IMR-90 (cell line): ENCODE data around the gene CPSF2. TPM values are rescaled to one million over a fixed set of nuclear protein-coding genes. Genes with fewer than 3 reads are reported as not detected.
A peak's percentile ranks its signal among the peaks of the same experiment; 100 is the strongest.

Experiments
- ATAC-seq: fragments of 200-7000 bp; cut with Tn5 transposase; 2 replicates; pipeline ENCODE4 v1.9.1; 2020; ENCODE audit warnings: low read depth, mild to moderate bottlenecking, moderate library complexity
- Bru-seq: library from RNA; stranded (reverse); fragments of 400-500 nt; gene quantifications from one replicate; lab custom pipeline; 2021; lab: Mats Ljungman, UMichigan
- BruChase-seq, 2 experiments: library from RNA; stranded (reverse); fragments of 400-500 nt; gene quantifications; one replicate each; lab custom pipeline; 2021; lab: Mats Ljungman, UMichigan
- BruUV-seq: library from RNA; stranded (reverse); fragments of 400-500 nt; replicated peaks from 2 replicates; lab custom pipeline; 2021; lab: Mats Ljungman, UMichigan
- CTCF ChIA-PET: fragments of 300-600 bp; formaldehyde crosslinking; extraction: SDS; loops from one replicate; lab custom pipeline; 2021; ENCODE audit warnings: antibody characterized with exemption; lab: Yijun Ruan, JAX
- POLR2A ChIA-PET: fragments of 300-600 bp; sonication (Branson Sonifier 250); formaldehyde crosslinking; loops from one replicate; lab custom pipeline; 2022; ENCODE audit warnings: antibody characterized with exemption; ENCODE audit not compliant: unreplicated experiment; lab: Charles Lee
- DNase-seq: peaks from one replicate; pipeline ENCODE4 v3.0.0; 2013
- H2AFZ ChIP-seq: replicated peaks from 2 replicates; pipeline ENCODE3; 2013; ENCODE audit warnings: low read length, mild to moderate bottlenecking; ENCODE audit not compliant: poor library complexity
- H2AK5ac ChIP-seq: 2 replicates; pipeline ENCODE4 v1.6.1; 2013; ENCODE audit warnings: low read depth, low read length, inconsistent platforms
- H2AK9ac ChIP-seq: replicated peaks from 2 replicates; pipeline ENCODE3; 2013; ENCODE audit warnings: mild to moderate bottlenecking, low read depth, low read length, moderate library complexity; ENCODE audit not compliant: poor library complexity
- H2BK120ac ChIP-seq: 2 replicates; pipeline ENCODE4 v1.6.1; 2013; ENCODE audit warnings: low read depth, low read length, inconsistent platforms
- H2BK15ac ChIP-seq: 3 replicates; pipeline ENCODE4 v1.6.1; 2013; ENCODE audit warnings: low read depth, low read length, inconsistent platforms
- H2BK20ac ChIP-seq: 2 replicates; pipeline ENCODE4 v1.6.1; 2013; ENCODE audit warnings: low read depth, mild to moderate bottlenecking, inconsistent platforms, low read length, moderate library complexity
- H2BK5ac ChIP-seq: 2 replicates; pipeline ENCODE4 v1.6.1; 2013; ENCODE audit warnings: mild to moderate bottlenecking, low read depth, low read length, inconsistent platforms; ENCODE audit not compliant: poor library complexity, severe bottlenecking
- H3K14ac ChIP-seq: replicated peaks from 2 replicates; pipeline ENCODE4 v1.6.1; 2013; ENCODE audit warnings: low read depth, low read length, inconsistent platforms
- H3K18ac ChIP-seq: 2 replicates; pipeline ENCODE4 v1.6.1; 2013; ENCODE audit warnings: low read depth, low read length, control low read depth
- H3K23ac ChIP-seq: 2 replicates; pipeline ENCODE4 v1.6.1; 2013; ENCODE audit warnings: low read depth, low read length, inconsistent platforms
- H3K27ac ChIP-seq: 2 replicates; pipeline ENCODE4 v1.5.1; 2013; ENCODE audit warnings: mild to moderate bottlenecking, control low read depth, low read length; ENCODE audit not compliant: insufficient read depth
- H3K27me3 ChIP-seq: 2 replicates; pipeline ENCODE4 v1.6.1; 2013; ENCODE audit warnings: low read length; ENCODE audit not compliant: control insufficient read depth, insufficient read depth
- H3K36me3 ChIP-seq: 2 replicates; pipeline ENCODE4 v1.6.1; 2013; ENCODE audit warnings: low read length, mixed read lengths; ENCODE audit not compliant: control insufficient read depth, insufficient read depth
- H3K4ac ChIP-seq: 2 replicates; pipeline ENCODE4 v1.6.1; 2013; ENCODE audit warnings: low read depth, low read length, inconsistent platforms
- H3K4me1 ChIP-seq: 2 replicates; pipeline ENCODE4 v1.6.1; 2013; ENCODE audit warnings: low read length, mixed read lengths; ENCODE audit not compliant: control insufficient read depth, insufficient read depth
- H3K4me2 ChIP-seq: 2 replicates; pipeline ENCODE4 v1.6.1; 2013; ENCODE audit warnings: low read depth, mild to moderate bottlenecking, control low read depth, low read length, moderate library complexity
- H3K4me3 ChIP-seq: 2 replicates; pipeline ENCODE4 v1.5.1; 2013; ENCODE audit warnings: low read depth, mild to moderate bottlenecking, control low read depth, low read length, moderate library complexity; ENCODE audit not compliant: insufficient read depth
- H3K56ac ChIP-seq: 2 replicates; pipeline ENCODE4 v1.6.1; 2013; ENCODE audit warnings: low read length, inconsistent platforms; ENCODE audit not compliant: insufficient read depth; ENCODE audit errors: extremely low read depth
- H3K79me1 ChIP-seq, 2 experiments: 2 replicates each; pipeline ENCODE4 v1.6.1; 2013; ENCODE audit warnings: low read length in 2 of 2, inconsistent platforms in 1 of 2, low read depth in 1 of 2
- H3K9ac ChIP-seq: 2 replicates; pipeline ENCODE4 v1.6.1; 2013; ENCODE audit warnings: low read depth, low read length, control low read depth
- H3K9me1 ChIP-seq: 2 replicates; pipeline ENCODE4 v1.6.1; 2013; ENCODE audit warnings: low read length, inconsistent platforms; ENCODE audit not compliant: insufficient read depth
- H3K9me3 ChIP-seq: 2 replicates; pipeline ENCODE4 v1.6.1; 2013; ENCODE audit warnings: low read length; ENCODE audit not compliant: control insufficient read depth, insufficient read depth
- H4K20me1 ChIP-seq: 2 replicates; pipeline ENCODE4 v1.6.1; 2013; ENCODE audit warnings: low read length, inconsistent platforms; ENCODE audit not compliant: insufficient read depth
- H4K5ac ChIP-seq: 2 replicates; pipeline ENCODE4 v1.6.1; 2013; ENCODE audit warnings: mild to moderate bottlenecking, low read depth, low read length, control low read depth
- H4K8ac ChIP-seq, 2 experiments: 2 replicates each; pipeline ENCODE4 v1.6.1; 2013; ENCODE audit warnings: low read depth in 2 of 2, low read length in 2 of 2, control low read depth in 1 of 2, inconsistent platforms in 1 of 2
- H4K91ac ChIP-seq: 2 replicates; pipeline ENCODE4 v1.6.1; 2013; ENCODE audit warnings: low read depth, low read length, inconsistent platforms; ENCODE audit not compliant: insufficient read depth
- BHLHE40 ChIP-seq: fragments of 150-350 bp; IDR thresholded peaks from 2 replicates; pipeline ENCODE4 v1.6.1; 2016; ENCODE audit warnings: mild to moderate bottlenecking, low read depth, low read length
- CHD1 ChIP-seq: IDR thresholded peaks from 2 replicates; pipeline ENCODE4 v1.6.1; 2012; ENCODE audit warnings: low read depth, low read length, improper control_type of control experiment
- FOS ChIP-seq: fragments of 150-350 bp; IDR thresholded peaks from 2 replicates; pipeline ENCODE4 v1.6.1; 2016; ENCODE audit warnings: low read depth, low read length
- MAFK ChIP-seq: IDR thresholded peaks from 2 replicates; pipeline ENCODE4 v1.6.1; 2012; ENCODE audit warnings: low read depth, low read length, improper control_type of control experiment
- MAZ ChIP-seq: IDR thresholded peaks from 2 replicates; pipeline ENCODE4 v1.6.1; 2012; ENCODE audit warnings: low read depth, mild to moderate bottlenecking, low read length, improper control_type of control experiment, moderate library complexity, borderline replicate concordance
- MXI1 ChIP-seq: IDR thresholded peaks from 2 replicates; pipeline ENCODE4 v1.6.1; 2012; ENCODE audit warnings: low read depth, mild to moderate bottlenecking, low read length, moderate library complexity, borderline replicate concordance
- NFE2L2 ChIP-seq: fragments of 150-350 bp; IDR thresholded peaks from 2 replicates; pipeline ENCODE4 v1.6.1; 2016; ENCODE audit warnings: low read depth, mild to moderate bottlenecking, low read length
- POLR2A ChIP-seq: IDR thresholded peaks from 2 replicates; pipeline ENCODE4 v1.6.1; 2012; ENCODE audit warnings: mild to moderate bottlenecking, low read depth, low read length
- RCOR1 ChIP-seq: IDR thresholded peaks from 2 replicates; pipeline ENCODE4 v1.6.1; 2012; ENCODE audit warnings: mild to moderate bottlenecking, low read length, improper control_type of control experiment; ENCODE audit not compliant: insufficient replicate concordance
- RFX5 ChIP-seq: IDR thresholded peaks from 2 replicates; pipeline ENCODE4 v1.8.0; 2012; ENCODE audit warnings: low read depth, mild to moderate bottlenecking, low read length, moderate library complexity
- WGBS, 2 experiments: methylation state at CpG; one replicate each; pipeline versions ENCODE4 v1.1.5 to v1.1.7; 2013; ENCODE audit warnings: missing lambda C conversion rate in 2 of 2; ENCODE audit not compliant: insufficient read length in 1 of 2; ENCODE audit errors: extremely low coverage in 2 of 2; 5-methylcytosine and 5-hydroxymethylcytosine counted together
- dilution Hi-C: fragments of 300-500 bp; cut with HindIII; formaldehyde crosslinking; loops from one replicate; pipeline ENCODE4 v1.14.3; 2018; ENCODE audit warnings: low sequenced_read_pairs; ENCODE audit not compliant: unreplicated experiment
- in situ Hi-C: fragments of 300-500 bp; cut with MboI; formaldehyde crosslinking; loops from 3 replicates; pipeline ENCODE4 v1.14.3; 2019; ENCODE audit warnings: low sequenced_read_pairs, inconsistent platforms, mixed read lengths
- intact Hi-C: fragments of 100-400 bp; cut with micrococcal nuclease; formaldehyde crosslinking; loops from 2 replicates; pipeline ENCODE4 v1.10.0; 2022
- long read RNA-seq: library from polyadenylated mRNA; unstranded; transcript quantifications from one replicate; pipeline ENCODE4 v2.0.0, GENCODE V29; 2021; ENCODE audit not compliant: unreplicated experiment
- polyA plus RNA-seq, 3 experiments: library from polyadenylated mRNA; depleted of rRNA; stranded (reverse); fragments of >200 nt; gene quantifications; 2 replicates each; pipeline ENCODE4 v1.2.3, GENCODE V29; 2012; ENCODE audit warnings: low replicate concordance in 1 of 3
- total RNA-seq: library from RNA; depleted of rRNA; stranded (reverse); fragments of >200 nt; gene quantifications from 2 replicates; pipeline ENCODE4 v1.2.3, GENCODE V29; 2012; rRNA removed
- TF ChIP-seq, protein P1 (sequence below): conservative IDR thresholded peaks from 2 replicates; pipeline ENCODE4 v1.5.1; 2012; ENCODE audit warnings: mild to moderate bottlenecking, low read depth, low read length, improper control_type of control experiment
- TF ChIP-seq, protein P2 (sequence below): fragments of 150-350 bp; IDR thresholded peaks from 2 replicates; pipeline ENCODE4 v1.6.1; 2016; ENCODE audit warnings: low read depth, mild to moderate bottlenecking, low read length, moderate library complexity, borderline replicate concordance

CPSF2 gene
- total RNA-seq (30.6 and 51.7 TPM in 2 replicates), polyA plus RNA-seq (2012; rRNA removed) (13.6 and 18.5 TPM in 2 replicates), Bru-seq, nascent RNA (percentile 77 among the genes with signal in this experiment), BruChase-seq, experiment 1, labeled RNA remaining after a 6-hour chase (percentile 90 among the genes with signal in this experiment), BruChase-seq, experiment 2, labeled RNA remaining after a 2-hour chase (percentile 87 among the genes with signal in this experiment)
- polyA plus RNA-seq (2012; cell fraction: cytosol; rRNA removed) = 1.8 and 4.9 TPM in 2 replicates
- polyA plus RNA-seq (2012; cell fraction: nucleus; rRNA removed; ENCODE audit: low replicate concordance) = 1.9 and 8.6 TPM in 2 replicates
- long read RNA-seq, full-length matches to known transcripts = 13 of 31 reads
- long read RNA-seq, partial matches to known transcripts = 10 of 31 reads
- long read RNA-seq, other reads (novel, unspliced or antisense) = 8 of 31 reads

- Histone ChIP-seq H3K4me3 (peak within 1 kb of the TSS; percentile 95), H3K14ac (peak within 1 kb of the TSS; percentile 98), H3K9me1 (no peaks in the 10 kb centered on the region; the same call in 1 of the 2 replicates), H3K4me1 (peaks cover 2% of the 10 kb centered on the region; the same call in 1 of the 2 replicates), H3K4ac (peak within 1 kb of the TSS; percentile 99), H2BK5ac (peak within 1 kb of the TSS; percentile 96), H2AK9ac (peak within 1 kb of the TSS; percentile 97), H3K36me3 (peaks cover 2% of the 10 kb centered on the region), H2AK5ac (peak within 1 kb of the TSS; percentile 92), H2BK120ac (peak within 1 kb of the TSS; percentile 96), H2AFZ (peak within 1 kb of the TSS; percentile 100), H3K18ac (peak within 1 kb of the TSS; percentile 92), H3K23ac (peak within 1 kb of the TSS; percentile 99), H2BK15ac (peak within 1 kb of the TSS; percentile 79; the same call in 1 of the 3 replicates), H3K9ac (peak within 1 kb of the TSS; percentile 97), H3K27me3 (no peaks in the 10 kb centered on the region), H3K56ac (peak within 1 kb of the TSS; percentile 93), H4K20me1 (no peaks in the 10 kb centered on the region; the same call in 1 of the 2 replicates), H4K5ac (peak within 1 kb of the TSS; percentile 93), H3K9me3 (no peaks in the 10 kb centered on the region), H4K8ac (peak within 1 kb of the TSS; percentile 94 to 98), H3K27ac (peak within 1 kb of the TSS; percentile 98), H4K91ac (peak within 1 kb of the TSS; percentile 98), H3K4me2 (peak within 1 kb of the TSS; percentile 89), H3K79me1 (peaks cover 24 to 71% of the 10 kb centered on the region in 2 experiments), H2BK20ac (peak within 1 kb of the TSS; percentile 85)
- intact Hi-C loops (loop anchor here (5.0 kb wide), 1 partner anchor 470 kb away; no protein-coding TSS in a partner anchor), in situ Hi-C loops (loop anchor here (5.0 to 10.0 kb wide), 3 partner anchors 335 to 673 kb away; partner anchors contain the start of gene GOLGA5), dilution Hi-C loops (no loop called here)
- ChIA-PET POLR2A (interaction anchor here (0.6 to 1.7 kb wide), 4 partner anchors 16 to 387 kb away, joined by 3 to 8 read pairs (median 6); partner anchors contain the start of gene ATXN3), CTCF (interaction anchor here (0.6 to 1.4 kb wide), 4 partner anchors 10 to 365 kb away, joined by 3 to 14 read pairs (median 4); partner anchors contain the start of gene ATXN3)
- ATAC-seq (peak; percentile 91), DNase-seq (peak; percentile 72)
- 0% methylated on average over 4 of the region's 55 CpGs; no CpG with 5 or more reads in 1 of the 2 experiments for WGBS, 2 experiments
- BruUV-seq = no TSS peak
- TF ChIP-seq FOS (no peak), MXI1 (0 out of 2 replicates have a peak, but pooled peaks have one; percentile 12), RFX5 (no peak), CHD1 (no peak; the same call in none of the 2 replicates), MAZ (peak; percentile 58; the same call in 1 of the 2 replicates), POLR2A (peak; percentile 96), BHLHE40 (peak; percentile 98), MAFK (no peak; the same call in 1 of the 2 replicates), RCOR1 (no peak), NFE2L2 (no peak)
- TF ChIP-seq, protein P1, sequence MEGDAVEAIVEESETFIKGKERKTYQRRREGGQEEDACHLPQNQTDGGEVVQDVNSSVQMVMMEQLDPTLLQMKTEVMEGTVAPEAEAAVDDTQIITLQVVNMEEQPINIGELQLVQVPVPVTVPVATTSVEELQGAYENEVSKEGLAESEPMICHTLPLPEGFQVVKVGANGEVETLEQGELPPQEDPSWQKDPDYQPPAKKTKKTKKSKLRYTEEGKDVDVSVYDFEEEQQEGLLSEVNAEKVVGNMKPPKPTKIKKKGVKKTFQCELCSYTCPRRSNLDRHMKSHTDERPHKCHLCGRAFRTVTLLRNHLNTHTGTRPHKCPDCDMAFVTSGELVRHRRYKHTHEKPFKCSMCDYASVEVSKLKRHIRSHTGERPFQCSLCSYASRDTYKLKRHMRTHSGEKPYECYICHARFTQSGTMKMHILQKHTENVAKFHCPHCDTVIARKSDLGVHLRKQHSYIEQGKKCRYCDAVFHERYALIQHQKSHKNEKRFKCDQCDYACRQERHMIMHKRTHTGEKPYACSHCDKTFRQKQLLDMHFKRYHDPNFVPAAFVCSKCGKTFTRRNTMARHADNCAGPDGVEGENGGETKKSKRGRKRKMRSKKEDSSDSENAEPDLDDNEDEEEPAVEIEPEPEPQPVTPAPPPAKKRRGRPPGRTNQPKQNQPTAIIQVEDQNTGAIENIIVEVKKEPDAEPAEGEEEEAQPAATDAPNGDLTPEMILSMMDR = no peak
- TF ChIP-seq, protein P2, sequence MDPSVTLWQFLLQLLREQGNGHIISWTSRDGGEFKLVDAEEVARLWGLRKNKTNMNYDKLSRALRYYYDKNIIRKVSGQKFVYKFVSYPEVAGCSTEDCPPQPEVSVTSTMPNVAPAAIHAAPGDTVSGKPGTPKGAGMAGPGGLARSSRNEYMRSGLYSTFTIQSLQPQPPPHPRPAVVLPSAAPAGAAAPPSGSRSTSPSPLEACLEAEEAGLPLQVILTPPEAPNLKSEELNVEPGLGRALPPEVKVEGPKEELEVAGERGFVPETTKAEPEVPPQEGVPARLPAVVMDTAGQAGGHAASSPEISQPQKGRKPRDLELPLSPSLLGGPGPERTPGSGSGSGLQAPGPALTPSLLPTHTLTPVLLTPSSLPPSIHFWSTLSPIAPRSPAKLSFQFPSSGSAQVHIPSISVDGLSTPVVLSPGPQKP = no peak
Observed at GRCh38 chr14:92121670-92122350, at the start of gene CPSF2, which contains the start of gene NDUFB1. TSS of gene CPSF2 (plus strand) at chr14:92121969. CDS start at chr14:92130985, 9,016 bp downstream. TSS of gene NDUFB1 (minus strand) at chr14:92121706. CDS start at chr14:92117637, 4,069 bp downstream.
